SIG-M5 treated with dmso at 0.1 percent for 504 hours (cell line): ENCODE measurements around the gene BEST3.

ENCODE experiments used
- DNase-seq: peaks from one replicate; lab custom pipeline; 2025; ENCODE audit not compliant: unreplicated experiment; lab: John Stamatoyannopoulos, UW

BEST3 gene

GRCh38 chr12:69653703-69654102 is 45.4 kb downstream of the BEST3 start:
- DNase-seq, result no peak

GRCh38 chr12:69651922-69652321 is 47.2 kb downstream of the BEST3 start:
- no peak for DNase-seq

- DNase-seq, result no peak
Observed at GRCh38 chr12:69649529-69649928, 49.6 kb downstream of the BEST3 start.

GRCh38 chr12:69648476-69648875 is 50.6 kb downstream of the BEST3 start:
- DNase-seq, result no peak

- no peak for DNase-seq
Observed at GRCh38 chr12:69647178-69647577, 51.9 kb downstream of the BEST3 start.

- no peak for DNase-seq
Observed at GRCh38 chr12:69645031-69645430, 54.1 kb downstream of the BEST3 start.

- no peak for DNase-seq
Observed at GRCh38 chr12:69644511-69644910, 54.6 kb downstream of the BEST3 start.

- DNase-seq, result no peak
Observed at GRCh38 chr12:69642531-69642930, 56.6 kb downstream of the BEST3 start.

GRCh38 chr12:69641546-69641945 is 57.6 kb downstream of the BEST3 start:
- DNase-seq, result no peak

- DNase-seq, result peak; percentile 70
Observed at GRCh38 chr12:69639400-69640016, 59.6 kb downstream of the BEST3 start.

- DNase-seq, result no peak
Observed at GRCh38 chr12:69633061-69633460, 66.0 kb downstream of the BEST3 start.

- DNase-seq, result no peak
Observed at GRCh38 chr12:69630191-69630590, 68.9 kb downstream of the BEST3 start.

GRCh38 chr12:69627501-69627900 is 71.6 kb downstream of the BEST3 start:
- no peak for DNase-seq

GRCh38 chr12:69623970-69624369 is 75.1 kb downstream of the BEST3 start:
- no peak for DNase-seq

- no peak for DNase-seq
Observed at GRCh38 chr12:69621551-69621950, 77.6 kb downstream of the BEST3 start.

- no peak for DNase-seq
Observed at GRCh38 chr12:69620921-69621320, 78.2 kb downstream of the BEST3 start.

GRCh38 chr12:69620077-69620476 is 79.0 kb downstream of the BEST3 start:
- no peak for DNase-seq

- no peak for DNase-seq
Observed at GRCh38 chr12:69619050-69619449, 80.1 kb downstream of the BEST3 start.

- peak; percentile 38 for DNase-seq
Observed at GRCh38 chr12:69616025-69616424, 83.1 kb downstream of the BEST3 start.

- no peak for DNase-seq
Observed at GRCh38 chr12:69613351-69613750, 85.8 kb downstream of the BEST3 start.

- DNase-seq, result no peak
Observed at GRCh38 chr12:69610729-69611128, 88.4 kb downstream of the BEST3 start, which contains the start of gene LRRC10. Gene LRRC10, minus strand, starts transcription at chr12:69610907. Its CDS starts 69 bp downstream, at chr12:69610838.

GRCh38 chr12:69610126-69610525 is 89.0 kb downstream of the BEST3 start:
- DNase-seq, result no peak

- no peak for DNase-seq
Observed at GRCh38 chr12:69608114-69608513, 91.0 kb downstream of the BEST3 start.
